GM10266 (cell line): ENCODE data around the gene RECK.
"Not testable (repeated sequence)": the region's sequence is repeated elsewhere in the genome, so short reads cannot be mapped to it uniquely, and the experiment has no call there.

ENCODE experiments used
- DNase-seq: peaks from one replicate; pipeline ENCODE4 v3.0.0; 2012; ENCODE audit errors: extremely low spot score
- CTCF ChIP-seq: IDR thresholded peaks from 2 replicates; pipeline ENCODE4 v1.5.1; 2012; ENCODE audit warnings: mild to moderate bottlenecking, low read depth; ENCODE audit not compliant: control insufficient read depth, insufficient read depth; ENCODE audit errors: missing control alignments

Gene RECK

DNA sequence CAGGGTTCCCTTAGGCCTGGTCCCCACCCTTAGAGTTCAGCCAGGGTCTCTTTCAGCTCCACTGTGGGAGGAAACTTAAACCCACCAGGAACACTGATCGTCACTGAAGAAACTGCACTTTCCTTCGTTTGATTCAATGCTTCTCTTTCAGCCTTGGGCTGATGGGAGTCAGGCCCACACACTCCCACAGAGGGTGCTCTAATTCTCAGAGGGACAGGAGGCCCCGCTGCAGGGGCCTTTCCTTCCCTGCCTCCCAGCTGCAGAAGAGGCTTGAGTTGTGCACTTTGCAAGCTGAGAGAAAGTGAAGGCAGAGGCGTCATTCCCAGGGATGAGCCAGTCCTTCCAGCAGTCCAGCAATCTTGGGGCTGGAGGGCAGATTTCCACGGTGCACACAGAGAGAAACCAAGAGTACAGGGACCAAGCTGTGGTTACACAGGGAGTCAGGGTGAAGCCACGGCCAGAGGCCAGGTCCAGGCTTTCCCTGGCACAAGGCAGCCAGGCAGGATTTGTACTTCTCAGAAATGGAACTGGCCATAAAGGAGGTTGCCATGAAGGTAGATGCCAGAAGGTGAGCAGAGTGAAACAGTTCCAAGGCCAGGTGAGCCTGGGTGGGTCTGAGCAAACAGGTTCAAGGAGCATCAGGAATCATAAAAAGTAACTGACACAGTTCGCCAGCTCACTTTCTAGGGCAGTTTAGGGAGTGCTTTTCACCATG is 89.5 kb downstream of the RECK start:
- TF ChIP-seq CTCF = no peak
- DNase-seq = no peak

DNA sequence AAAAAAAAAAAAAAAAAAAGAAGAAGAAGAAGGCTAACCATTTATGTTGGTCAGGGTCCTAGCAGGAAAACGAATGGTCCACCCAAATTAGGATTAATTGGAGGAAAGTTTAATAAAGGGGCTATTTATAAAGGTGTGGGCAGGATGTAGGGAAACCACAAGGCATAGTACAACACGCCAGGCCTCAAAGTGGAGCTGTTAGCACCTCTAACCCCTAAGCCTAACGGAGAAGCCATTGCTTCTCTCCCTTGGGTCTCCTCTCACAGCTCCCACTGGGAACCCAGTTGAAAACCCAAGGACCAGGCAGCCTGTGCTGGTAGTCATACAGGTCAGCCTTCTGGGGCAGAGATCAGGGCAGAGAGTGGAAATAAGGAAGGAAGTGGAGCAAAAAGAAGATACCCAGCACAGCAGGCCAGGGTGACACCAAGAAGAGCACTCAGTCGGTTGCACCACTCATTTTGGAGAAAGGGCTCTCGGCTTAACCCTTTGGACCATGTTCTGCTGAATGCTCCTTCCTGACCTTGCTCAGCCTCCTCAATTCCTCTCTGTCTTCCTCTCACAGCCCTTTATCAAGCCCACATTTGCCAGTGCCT is 91.0 kb downstream of the RECK start:
- TF ChIP-seq CTCF = no peak
- no peak for DNase-seq

DNA sequence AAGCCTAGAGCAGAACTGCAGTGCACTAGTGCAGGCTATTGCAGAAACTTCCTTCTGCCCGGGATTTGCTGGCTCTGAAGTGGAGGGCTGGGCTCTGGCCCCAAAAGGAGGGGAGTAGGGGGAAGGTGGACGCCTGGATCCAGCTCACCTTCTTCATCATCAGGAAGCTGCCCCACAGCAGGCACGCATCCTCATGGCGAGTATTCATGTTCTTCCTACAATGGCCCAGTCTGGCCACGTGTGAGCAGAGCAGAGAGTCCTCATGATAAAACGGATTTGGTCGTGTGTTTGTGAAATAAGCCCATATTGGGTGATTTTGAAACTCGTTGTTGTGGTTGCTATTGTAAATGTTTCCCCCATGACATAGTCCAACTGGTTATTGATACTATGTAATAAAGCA is 91.6 kb downstream of the RECK start:
- no peak for DNase-seq
- TF ChIP-seq CTCF = no peak

DNA sequence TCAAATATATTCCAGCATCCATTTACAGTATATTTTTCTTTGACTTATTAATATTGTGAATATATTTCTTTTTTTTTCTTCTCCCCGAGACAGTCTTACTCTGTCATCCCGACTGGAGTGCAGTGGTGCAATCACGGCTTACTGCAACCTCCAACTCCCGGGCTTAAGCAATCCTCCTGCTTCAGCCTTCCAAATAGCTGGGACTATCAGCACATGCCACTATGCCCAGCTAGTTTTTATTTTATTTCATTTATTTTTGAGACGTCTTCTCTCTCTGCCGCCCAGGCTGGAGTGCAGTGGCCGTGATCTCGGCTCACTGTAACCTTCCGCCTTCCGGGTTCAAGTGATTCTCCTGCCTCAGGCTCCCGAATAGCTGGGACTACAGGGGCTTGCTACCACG is 92.4 kb downstream of the RECK start:
- DNase-seq = no peak
- no peak for TF ChIP-seq CTCF

GRCh38 chr9:36131666-36132065 is 95.0 kb downstream of the RECK start:
- not testable (repeated sequence) for DNase-seq

DNA sequence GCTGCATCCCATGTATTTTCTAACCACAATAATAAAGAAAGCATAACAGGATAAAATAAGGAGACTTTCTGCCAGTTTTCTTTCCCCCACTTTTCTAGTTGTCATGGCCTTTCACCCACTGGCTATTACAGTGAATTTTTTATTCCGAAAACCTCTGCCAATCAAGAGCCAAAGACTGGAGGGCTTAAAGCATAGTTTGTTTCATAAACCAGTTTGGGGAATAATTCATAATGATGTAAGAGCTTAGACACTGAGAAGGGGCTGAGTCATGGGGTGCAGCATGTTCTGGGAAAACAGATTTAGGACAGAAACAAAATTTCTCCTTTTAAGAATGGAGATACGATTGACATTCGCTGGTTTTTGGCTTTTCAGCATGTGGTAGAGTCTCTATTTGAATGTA is 95.4 kb downstream of the RECK start:
- no peak for DNase-seq

DNA sequence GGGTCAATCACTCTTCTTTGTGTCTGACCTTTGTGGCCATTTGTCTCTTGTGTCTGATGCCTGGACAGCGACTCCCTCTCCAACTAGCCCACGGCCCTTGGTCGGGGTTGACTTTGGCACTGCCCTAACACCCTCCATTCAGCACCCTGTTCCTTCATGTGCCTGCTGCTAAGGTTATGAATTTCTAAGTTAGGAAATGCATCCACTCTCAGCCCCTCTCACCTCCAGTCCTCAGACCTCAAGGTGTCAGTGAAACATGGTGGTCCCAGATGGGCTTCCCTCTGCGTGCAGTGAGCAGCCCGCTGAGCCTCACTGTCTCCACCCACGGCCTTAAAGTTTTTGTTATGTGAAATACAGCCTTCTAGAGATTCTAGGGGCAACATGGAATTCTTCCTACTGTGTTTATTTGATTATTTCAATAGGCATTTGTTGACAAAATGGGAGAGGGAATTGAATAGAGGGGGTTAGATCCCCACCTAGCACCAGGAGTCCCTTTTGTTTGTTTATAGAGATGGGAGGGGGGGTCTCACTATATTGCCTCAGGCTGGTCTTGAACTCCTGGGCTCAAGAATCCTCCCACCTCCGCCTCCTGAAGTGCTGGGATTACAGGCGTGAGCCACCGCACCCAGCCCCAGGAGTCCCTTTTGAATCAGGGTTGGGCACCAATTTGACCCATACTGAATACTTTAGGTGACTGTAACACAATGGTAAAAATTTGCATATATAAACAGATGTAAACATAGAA is 98.2 kb downstream of the RECK start:
- no peak for TF ChIP-seq CTCF
- no peak for DNase-seq

More for the DNA sequence above, 95.4 kb downstream of the RECK start:
- TF ChIP-seq CTCF = no peak
